GM18873 (cell line): ENCODE measurements around the gene MICU1.
"Not testable (repeated sequence)": the region's sequence is repeated elsewhere in the genome, so short reads cannot be mapped to it uniquely, and the experiment has no call there.

Experiments
- ATAC-seq: cut with Tn5 transposase; IDR thresholded peaks from one replicate; pipeline ENCODE4 v1.9.1; 2021; ENCODE audit warnings: mild to moderate bottlenecking, moderate library complexity, moderate number of reproducible peaks; ENCODE audit not compliant: unreplicated experiment, low FRiP score

MICU1 gene

DNA sequence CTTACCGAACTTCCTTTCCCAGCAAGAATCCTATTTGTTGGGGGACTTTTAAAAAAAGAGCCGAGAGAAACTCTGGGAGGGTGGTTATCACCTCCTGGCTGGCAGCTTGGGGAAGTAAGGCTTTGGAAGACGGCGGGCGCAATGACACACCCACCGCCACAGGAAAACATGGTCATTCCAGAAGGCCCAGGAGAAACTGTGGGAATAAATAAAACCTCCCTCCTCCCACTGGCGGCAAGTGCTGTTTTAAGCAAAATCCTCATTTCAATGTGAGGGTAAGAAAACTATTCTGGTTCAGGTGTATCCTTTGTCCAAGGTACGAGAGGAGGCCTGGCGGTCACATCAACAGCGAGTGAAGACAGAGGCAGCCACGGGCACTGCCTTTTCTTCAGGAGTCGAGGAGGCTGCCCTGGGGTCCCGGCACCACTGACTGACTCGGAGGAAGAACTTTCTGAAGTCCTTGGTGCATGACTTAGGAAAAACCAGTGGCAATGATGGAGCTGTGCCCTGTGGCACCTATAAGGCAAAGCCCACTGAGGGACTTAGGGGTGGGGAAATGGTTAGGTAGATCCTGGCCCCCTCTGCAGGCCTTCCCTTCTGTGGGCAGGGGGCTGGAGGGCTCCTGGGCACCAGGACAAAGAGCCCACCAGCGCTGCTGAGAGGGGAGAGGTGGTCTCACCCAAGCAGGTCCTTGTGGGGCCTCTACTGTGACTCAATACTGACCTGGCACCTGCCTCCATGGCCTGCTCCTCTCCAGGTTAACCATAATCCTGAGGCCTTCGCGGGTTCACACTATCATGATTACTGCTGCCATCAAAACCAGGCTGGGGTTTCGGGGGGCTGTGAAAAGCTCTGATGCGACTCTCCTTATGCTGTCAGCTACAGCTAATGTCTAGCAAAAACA is 292.5 kb downstream of the MICU1 start:
- ATAC-seq, result no peak

DNA sequence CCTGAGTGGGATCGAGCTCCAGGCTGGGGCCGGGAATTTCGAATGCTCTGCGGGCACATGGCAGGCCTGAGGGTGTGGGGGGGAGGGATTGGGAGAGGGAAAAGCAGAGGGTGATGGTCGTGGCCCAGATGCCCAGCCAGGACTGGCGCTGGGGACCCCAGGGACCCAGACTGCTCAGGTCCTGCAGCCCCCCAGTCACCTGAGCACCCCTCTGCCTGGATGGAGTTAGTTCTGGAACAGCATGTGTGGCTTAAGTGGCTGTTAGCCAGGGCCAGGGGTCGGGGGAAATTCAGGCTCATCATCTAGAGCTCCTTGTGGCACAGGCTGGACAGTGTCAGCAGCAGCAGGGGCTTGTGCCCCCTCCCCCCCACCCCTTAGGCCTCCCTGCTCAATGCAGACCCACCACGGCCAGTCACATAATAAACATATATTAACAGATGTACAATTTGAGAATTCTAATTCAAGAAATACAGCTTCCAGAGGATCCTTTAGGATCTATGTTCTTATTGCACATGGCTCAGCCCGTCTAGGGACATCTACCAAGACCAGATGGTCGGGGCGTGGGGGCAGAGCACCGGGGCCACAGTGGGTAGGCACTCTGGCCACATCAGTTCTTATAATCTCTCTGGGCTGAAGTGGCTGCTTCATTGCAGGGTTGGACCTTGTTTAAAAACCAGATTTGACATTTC is 293.3 kb downstream of the MICU1 start:
- no peak for ATAC-seq

- no peak for ATAC-seq
Observed at GRCh38 chr10:72331575-72332422, 294.1 kb downstream of the MICU1 start.

DNA sequence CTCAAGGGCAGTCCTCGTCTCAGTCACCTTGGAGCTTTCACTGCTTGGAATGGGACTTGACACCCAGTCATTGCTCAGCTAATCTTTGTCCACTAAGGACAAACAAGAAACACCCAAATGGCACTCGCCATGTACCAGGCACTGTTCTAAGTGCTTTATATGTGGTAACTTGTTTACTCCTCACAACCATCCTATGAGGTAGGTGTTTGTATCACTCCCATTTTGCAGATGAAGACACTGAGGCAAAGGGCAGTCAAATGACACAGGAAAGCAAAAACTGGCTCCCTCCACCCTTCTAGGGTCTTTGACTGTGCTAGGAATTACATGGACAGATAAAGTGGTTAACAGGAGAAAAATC is 295.8 kb downstream of the MICU1 start:
- ATAC-seq, result no peak

DNA sequence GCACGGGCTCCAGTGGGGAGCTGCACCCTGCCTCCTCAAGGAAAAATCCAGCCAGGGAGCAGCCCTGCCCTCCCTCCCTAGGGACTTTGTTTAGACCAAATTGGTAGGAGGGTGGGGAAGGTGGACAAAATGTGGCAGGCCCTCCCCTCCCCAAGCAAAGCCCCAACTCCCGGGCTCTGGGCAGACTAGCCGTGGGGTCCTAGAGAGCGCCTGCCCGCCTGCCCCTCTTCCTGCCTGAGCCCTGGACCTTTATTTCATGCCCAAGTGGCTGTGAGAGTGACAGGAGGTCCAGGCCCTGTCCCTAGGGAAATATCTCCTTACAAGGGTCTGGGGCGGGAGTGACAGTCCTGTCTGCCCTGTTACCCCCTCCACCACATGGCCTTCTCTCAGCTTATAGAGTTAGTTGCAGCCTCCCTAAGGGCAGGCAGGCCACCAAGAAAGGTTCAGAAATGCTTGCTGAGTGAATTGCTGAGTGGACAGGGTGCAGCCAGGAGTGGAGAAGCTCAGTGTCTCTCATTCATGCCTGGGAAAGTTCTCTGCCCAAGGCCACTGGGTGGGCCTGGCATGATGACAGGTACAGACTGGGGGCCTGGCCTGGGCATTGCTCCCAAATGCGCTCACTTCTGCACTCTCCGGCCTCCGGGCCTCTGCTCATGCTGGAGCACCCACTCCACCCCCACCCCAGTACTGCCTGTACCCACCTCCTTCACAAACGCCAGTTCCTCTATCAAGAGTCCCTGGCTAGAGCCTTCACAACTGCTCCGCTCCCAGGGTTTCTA is 296.4 kb downstream of the MICU1 start:
- no peak for ATAC-seq

- ATAC-seq, result no peak
Observed at GRCh38 chr10:72328829-72329204, 297.1 kb downstream of the MICU1 start.

GRCh38 chr10:72328045-72328828 is 297.6 kb downstream of the MICU1 start:
- ATAC-seq, result no peak

DNA sequence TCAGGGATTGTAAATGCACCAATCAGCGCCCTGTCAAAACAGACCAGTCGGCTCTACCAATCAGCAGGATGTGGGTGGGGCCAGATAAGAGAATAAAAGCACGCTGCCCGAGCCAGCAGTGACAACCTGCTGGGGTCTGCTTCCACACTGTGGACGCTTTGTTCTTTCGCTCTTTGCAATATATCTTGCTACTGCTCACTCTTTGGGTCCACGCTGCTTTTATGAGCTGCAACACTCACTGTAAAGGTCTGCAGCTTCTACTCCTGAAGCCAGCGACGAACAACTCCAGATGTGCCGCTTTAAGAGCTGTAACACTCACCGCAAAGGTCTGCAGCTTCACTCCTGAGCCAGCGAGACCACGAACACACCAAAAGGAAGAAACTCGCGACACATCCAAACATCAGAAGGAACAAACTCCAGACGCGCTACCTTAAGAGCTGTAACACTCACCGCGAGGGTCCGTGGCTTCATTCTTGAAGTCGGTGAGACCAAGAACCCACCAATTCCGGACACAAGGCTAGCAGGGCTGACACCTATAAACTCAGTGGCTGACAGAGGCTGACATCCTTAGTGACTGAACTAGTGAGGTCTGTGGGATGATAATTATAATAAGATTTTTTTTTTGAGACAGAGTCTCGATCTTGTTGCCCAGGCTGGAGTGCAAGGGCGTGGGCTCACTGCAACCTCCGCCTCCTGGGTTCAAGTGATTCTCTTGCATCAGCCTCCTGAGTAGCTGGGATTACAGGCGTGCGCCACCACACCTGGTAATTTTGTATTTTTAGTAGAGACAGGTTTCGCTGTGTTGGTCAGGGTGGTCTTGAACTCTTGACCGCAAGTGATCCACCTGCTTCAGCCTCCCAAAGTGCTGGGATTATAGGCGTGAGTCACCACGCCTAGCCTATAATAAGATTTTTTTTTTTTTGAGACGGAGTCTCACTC is 298.9 kb downstream of the MICU1 start:
- not testable (repeated sequence) for ATAC-seq

- ATAC-seq, result not testable (repeated sequence)
Observed at GRCh38 chr10:72325243-72326175, 300.4 kb downstream of the MICU1 start.

- no peak for ATAC-seq
Observed at GRCh38 chr10:72323771-72324191, 302.1 kb downstream of the MICU1 start.

DNA sequence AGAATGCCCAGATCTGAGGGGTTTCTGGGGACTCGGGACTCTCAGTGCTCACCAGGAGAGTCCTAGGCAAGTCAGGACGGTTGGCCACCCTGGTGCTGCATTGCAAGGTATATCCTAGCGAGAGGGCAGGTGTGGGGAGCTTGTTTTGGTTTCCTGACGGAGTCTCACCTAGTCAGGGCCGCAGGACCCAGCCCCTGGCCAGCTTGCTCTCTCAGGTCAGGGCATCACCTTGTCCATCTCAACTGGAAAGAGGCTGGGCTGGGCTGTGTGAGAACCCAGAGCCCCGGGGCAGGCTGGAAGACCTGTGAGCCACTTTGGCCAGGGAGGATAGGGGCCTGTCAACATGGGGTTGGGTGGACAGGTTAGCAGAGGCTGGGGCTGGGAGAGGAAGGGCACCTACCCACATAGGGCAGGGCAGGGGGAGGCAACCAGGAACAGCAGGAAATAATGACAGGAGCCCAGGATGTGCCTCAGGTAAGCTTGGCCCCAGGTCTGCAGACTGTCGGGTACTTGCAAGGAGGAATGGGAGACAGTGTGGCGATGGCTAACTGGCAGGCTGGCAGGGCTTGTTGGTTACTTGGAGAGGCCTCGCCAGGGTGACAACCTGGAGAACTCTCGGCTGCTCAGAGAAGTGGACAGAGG is 302.6 kb downstream of the MICU1 start:
- ATAC-seq, result no peak

DNA sequence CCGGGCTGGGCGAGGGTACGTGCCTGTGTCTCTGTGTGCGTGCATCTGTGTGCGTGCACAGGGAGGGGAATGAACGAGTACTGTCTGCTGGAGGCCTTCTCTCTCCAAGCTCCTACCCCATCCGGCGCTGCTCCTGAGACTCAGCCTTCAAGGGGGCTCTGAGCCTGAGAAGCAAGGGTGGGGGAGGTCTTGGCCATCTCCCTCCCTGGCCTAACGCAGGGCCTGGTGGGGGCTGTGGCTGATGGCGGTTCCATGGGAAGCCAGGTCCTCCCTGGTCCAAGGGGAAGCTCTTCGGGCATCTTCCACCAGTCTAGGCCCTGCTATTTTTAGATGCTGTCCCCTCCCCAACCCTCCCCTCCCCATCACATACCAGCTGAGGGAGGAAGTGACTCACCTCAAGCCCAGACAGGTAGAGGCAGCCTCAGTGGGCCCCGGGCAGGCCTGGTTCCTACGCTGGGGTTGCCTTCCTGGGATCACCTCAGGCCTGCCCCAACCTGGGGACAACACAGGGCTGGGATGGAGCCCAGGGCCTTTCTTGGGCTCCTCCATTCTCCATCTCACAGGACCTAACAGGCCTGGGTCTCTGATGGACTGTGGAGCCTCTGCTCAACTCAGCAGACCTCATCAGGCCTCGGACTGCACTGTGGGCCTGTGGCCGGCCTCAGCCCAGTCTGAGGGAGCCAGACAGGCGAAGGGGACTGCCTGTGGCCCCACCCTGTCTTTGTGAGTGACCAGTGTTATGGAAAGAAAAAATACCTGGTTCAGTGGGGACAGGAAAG is 303.4 kb downstream of the MICU1 start:
- no peak for ATAC-seq

DNA sequence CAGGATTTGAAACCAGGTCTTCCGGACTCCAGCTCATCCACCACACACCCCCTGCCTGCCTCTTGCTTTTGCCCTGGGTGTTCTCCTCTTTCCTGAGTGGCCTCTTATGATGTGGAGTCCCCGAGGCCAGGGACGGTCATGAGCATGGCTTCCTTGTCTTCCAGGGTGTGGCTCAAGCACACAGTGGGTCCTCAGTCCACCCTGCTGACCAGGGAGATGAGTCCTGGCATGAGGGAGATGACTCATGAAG is 303.9 kb downstream of the MICU1 start:
- no peak for ATAC-seq

DNA sequence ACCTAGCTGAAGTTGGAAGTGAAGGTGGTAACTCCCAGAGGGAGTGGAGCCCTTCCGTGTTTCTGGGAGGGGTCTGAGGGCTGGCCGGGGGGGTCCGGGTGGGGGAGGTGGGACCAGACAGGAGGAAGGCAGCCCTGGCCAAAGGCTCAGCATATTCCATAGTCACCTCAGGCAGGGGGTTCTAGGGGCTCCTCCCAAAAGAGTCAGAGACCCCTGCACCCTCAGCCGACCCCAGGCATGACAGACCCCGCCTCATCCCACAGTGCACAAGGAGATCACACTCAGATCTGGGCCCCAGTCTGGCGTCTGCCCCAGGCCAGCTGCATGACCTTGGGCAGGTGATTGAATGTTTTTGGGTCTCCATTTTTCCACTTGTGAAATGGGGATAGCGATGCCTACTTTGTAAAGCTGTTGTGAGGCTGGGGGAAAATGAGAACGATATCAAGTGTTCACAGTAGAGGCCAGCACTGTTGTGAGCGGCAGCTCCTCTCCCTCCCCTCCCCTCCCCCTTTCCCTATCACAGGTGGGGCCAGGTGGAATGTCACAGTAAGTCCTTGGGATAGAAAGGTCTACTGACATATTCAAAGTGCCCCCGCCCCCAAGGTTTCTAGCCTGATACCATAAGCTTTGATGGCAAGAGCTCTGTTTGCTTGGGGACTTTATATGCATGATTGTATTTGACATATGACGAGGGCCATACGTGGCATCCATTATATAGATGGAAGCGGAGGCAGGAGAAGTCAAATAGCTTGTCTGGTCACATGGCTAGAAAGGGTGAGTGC is 304.4 kb downstream of the MICU1 start:
- no peak for ATAC-seq

DNA sequence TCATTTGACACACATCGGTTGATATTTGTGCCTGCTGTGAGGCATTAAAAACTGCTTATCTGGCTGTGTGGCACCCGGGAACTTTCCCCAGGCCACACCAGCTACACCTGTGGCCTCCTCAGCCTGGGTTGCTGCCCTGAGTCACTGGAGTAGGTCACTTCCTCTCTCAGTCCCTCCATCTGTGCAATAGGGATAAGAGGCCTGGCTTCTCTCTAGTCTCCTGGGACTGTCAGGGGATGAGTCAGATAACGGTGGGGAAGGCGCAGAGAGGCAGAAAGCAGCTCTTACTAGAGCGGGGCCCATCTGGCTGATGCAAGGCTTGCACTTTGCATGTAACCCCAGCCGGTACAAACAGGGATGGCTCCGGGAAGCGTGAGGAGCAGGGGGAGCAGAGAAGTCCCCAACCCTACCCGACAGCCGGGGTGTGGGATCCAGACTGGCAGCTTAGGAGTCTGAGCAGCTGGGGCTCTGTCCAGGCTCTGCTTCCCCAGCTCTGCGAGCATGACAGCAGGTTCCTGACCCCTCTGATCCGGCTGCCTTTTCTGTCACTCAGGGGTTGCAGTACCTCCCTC is 305.1 kb downstream of the MICU1 start:
- ATAC-seq, result peak; percentile 61
